Activated T-cell treated with anti-CD3 and anti-CD28 coated beads, Interleukin-2, amount 50 U/mL, for 4 hours (primary cell): Measurements from ENCODE around the gene SEC63. TPM values are rescaled to one million over a fixed set of nuclear protein-coding genes. Genes with fewer than 3 reads are reported as not detected.
"Not testable (repeated sequence)": the region's sequence is repeated elsewhere in the genome, so short reads cannot be mapped to it uniquely, and the experiment has no call there.

Experiments
- ATAC-seq, 2 donors: fragments of 200-7000 bp; cut with Tn5 transposase; one replicate each; pipeline ENCODE4 v1.10.0; 2021
- DNase-seq: peaks from one replicate; pipeline ENCODE4 v3.0.0-alpha.2; 2020
- H3K27me3 Mint-ChIP-seq: one replicate; pipeline ENCODE4 v1.8.0; 2021; ENCODE audit warnings: low read depth, mixed read lengths
- H3K36me3 Mint-ChIP-seq: one replicate; pipeline ENCODE4 v1.8.0; 2022; ENCODE audit warnings: mixed read lengths; ENCODE audit not compliant: insufficient read depth
- H3K4me1 Mint-ChIP-seq: one replicate; pipeline ENCODE4 v1.8.0; 2021; ENCODE audit warnings: low read depth, mixed read lengths
- H3K4me3 Mint-ChIP-seq: one replicate; pipeline ENCODE4 v1.8.0; 2021; ENCODE audit warnings: mild to moderate bottlenecking, moderate library complexity, mixed read lengths
- H3K9me3 Mint-ChIP-seq: one replicate; pipeline ENCODE4 v1.8.0; 2021; ENCODE audit warnings: mixed read lengths
- total RNA-seq, 3 donors: library from RNA; stranded (reverse); gene quantifications; one replicate each; pipeline ENCODE4 v1.2.1, GENCODE V29; 2021

The SEC63 gene
- total RNA-seq, 3 donors from 2014 or later, result 73.1 to 86.8 (median 81.0) TPM

DNA sequence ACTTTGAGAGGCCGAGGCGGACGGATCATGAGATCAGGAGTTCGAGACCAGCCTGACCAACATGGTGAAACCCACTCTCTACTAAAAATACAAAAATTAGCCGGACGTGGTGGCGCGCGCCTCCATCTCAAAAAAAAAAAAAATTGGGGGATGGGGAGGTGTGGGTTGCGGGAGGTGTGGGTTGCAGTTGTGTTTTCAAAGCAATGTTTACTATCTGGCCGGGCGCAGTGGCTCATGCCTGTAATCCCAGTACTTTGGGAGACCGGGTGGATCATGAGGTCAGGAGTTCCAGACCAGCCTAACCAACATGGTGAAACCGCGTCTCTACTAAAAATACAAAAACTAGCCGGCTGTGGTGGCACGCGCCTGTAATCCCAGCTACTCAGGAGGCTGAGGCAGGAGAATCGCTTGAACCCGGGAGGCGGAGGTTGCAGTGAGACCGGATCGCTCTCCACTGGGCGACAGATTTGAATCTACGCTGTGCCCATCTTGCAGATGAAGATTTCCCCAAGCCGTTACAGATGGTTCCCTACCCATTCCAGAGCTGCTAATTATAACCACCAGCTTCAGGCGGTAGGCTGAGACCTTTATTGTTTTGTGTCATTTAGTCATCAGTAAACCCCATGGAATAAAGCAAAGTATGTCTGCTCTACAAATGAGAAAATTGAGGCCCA is 818 bp upstream of the SEC63 start:
- DNase-seq, H3K9me3 Mint-ChIP-seq, ATAC-seq, H3K27me3 Mint-ChIP-seq, H3K36me3 Mint-ChIP-seq: not testable (repeated sequence)
- peaks cover 24% of the 10 kb centered on the region for H3K4me1 Mint-ChIP-seq
- H3K4me3 Mint-ChIP-seq, result peak overlapping the region; percentile 100

DNA sequence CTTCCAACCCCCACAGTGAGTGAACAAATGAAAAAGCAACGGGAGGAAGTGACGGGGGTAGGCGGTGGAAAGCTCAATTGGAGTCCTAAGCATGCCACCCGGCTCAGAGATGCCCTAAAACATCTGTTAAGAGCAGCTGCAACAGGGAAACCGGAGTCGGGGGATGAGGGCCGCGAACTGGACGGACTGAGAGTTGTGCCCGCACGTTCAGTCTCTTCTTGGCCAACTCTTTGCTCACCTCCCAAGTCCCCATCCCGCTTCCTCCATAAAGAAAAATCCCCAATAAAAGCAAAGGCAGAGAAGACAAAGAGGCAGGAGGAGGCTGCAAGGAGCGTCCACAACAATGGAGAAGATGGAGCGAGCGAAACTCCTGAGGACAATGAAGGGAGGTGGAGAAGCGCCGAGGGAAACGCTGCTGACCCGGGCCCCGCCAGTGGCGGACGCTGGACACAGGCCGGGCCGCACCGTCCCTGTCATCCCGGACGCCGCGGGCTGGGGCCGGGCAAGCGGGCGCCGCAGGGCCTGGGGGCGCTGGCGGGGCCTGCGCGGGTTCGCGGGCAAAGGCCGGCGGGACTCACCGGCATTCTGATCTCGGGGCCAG is 600 bp downstream of the SEC63 start:
- peak overlapping the region; percentile 100 for H3K4me3 Mint-ChIP-seq
- DNase-seq (peak; percentile 52), ATAC-seq (peak; percentile 49 to 51)
- H3K27me3 Mint-ChIP-seq, result no peaks in the 10 kb centered on the region
- peaks cover 6% of the 10 kb centered on the region for H3K36me3 Mint-ChIP-seq
- H3K9me3 Mint-ChIP-seq, result no peaks in the 10 kb centered on the region
- H3K4me1 Mint-ChIP-seq, result peaks cover 26% of the 10 kb centered on the region

DNA sequence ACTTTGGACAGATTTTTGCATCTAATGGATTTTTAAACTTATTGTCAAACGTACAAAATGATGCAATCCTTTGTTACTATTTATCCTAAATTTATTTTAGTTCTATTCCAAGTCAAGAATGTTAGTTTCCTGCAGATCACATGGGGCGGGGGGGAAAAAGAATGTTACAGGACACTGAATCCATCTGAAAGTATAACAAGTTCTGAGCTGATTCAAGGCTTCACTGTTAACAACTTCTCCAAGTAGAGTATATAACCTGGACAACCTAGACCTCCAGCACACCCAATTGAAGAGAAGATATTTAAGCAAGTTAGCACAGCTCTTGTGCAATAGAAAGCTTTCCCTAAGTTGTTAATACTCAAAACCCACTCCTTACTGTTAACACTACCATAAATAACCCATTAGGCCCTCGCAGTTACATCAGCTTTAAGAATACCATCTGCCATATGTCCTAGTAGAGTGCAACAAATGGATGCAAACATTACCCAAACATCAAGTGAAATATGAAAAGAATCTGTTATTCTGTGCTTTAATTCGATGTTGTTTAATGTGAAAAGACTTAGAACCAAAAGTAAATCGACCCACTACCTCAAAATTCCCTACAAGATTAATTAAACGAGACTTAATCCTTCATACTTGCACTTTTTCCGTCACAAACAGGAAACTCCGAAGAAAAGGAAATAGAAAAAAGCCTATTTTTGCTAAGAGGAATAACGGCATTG is 1.3 kb downstream of the SEC63 start:
- ATAC-seq (no peak), DNase-seq (no peak)
- no peaks in the 10 kb centered on the region for H3K27me3 Mint-ChIP-seq
- peaks cover 29% of the 10 kb centered on the region for H3K4me1 Mint-ChIP-seq
- H3K4me3 Mint-ChIP-seq, result peak overlapping the region; percentile 100
- H3K36me3 Mint-ChIP-seq, result peaks cover 6% of the 10 kb centered on the region
- no peaks in the 10 kb centered on the region for H3K9me3 Mint-ChIP-seq

DNA sequence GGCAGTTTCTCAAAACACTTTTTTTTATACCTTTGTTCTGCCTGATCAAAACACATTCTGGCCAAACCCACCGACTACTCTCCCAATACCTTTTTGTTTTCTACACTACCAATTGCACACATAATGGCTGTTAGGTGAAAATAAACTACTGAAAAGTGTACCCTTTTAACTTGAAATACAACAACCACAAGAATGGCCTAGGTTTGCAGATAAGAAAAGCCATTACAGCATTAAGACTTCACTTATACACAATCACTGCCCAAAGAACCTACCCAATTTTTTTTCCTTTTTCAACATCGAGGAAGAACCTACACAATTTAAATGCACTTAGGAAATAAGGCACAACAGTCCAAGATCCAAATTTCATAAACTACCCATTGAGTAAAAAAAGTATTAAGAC is 1.8 kb downstream of the SEC63 start:
- Mint-ChIP-seq H3K9me3 (no peaks in the 10 kb centered on the region), H3K36me3 (peaks cover 6% of the 10 kb centered on the region), H3K4me1 (peaks cover 32% of the 10 kb centered on the region), H3K4me3 (peak overlapping the region; percentile 100), H3K27me3 (no peaks in the 10 kb centered on the region)
- DNase-seq (no peak), ATAC-seq (no peak)

DNA sequence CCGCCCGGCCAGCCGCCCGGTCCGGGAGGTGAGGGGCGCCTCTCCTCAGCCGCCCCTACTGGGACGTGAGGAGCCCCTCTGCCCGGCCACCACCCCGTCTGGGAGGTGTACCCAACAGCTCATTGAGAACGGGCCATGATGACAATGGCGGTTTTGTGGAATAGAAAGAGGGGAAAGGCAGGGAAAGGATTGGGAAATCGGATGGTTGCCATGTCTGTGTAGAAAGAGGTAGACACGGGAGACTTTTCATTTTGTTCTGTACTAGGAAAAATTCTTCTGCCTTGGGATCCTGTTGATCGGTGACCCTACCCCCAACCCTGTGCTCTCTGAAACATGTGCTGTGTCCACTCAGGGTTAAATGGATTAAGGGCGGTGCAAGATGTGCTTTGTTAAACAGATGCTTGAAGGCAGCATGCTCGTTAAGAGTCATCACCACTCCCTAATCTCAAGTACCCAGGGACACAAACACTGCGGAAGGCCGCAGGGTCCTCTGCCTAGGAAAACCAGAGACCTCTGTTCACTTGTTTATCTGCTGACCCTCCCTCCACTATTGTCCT is 4.1 kb downstream of the SEC63 start:
- H3K27me3 Mint-ChIP-seq, H3K9me3 Mint-ChIP-seq, DNase-seq, H3K36me3 Mint-ChIP-seq, H3K4me3 Mint-ChIP-seq, ATAC-seq: not testable (repeated sequence)
- H3K4me1 Mint-ChIP-seq, result peaks cover 48% of the 10 kb centered on the region

DNA sequence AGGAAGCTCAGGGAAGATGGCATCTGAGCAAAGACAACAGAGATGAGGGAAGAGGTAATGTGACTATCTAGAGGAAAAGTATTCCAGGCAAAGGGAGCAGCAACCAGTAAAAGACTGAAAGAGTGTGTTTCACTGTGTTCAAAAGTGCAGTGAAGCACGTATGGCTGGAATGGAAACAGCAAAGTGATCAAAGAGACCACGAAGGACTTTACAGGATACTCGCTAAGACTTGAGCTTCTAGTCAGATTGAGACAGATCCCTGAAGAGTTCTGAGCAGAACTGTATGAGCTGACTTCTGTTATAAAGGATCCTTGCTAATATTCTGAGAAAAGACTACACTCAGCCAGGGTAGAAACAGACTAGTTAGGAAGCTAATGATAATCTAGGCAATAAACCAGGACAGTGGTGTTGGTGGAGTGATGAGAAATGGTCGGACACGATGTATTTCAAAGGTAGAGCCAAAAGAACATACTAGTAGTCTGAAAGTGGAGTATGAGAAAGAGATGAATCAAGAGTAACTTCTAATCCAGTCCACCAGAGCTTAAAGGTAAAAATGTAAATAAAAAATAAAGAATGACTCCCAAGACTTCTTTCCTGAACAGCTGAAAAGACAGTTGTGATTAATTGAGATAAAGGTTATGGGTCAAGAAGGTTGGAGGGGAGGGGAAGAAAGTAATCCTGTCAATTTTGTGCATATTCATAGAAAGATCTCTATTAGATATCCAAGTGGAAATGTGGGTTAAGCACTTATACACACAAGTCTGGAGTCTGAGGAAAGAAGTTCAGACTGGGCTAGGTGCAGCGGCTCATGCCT is 14.2 kb downstream of the SEC63 start:
- Mint-ChIP-seq H3K36me3 (peaks cover 12% of the 10 kb centered on the region), H3K4me3 (no peak overlapping the region), H3K4me1 (peaks cover 57% of the 10 kb centered on the region), H3K9me3 (no peaks in the 10 kb centered on the region), H3K27me3 (no peaks in the 10 kb centered on the region)
- DNase-seq (no peak), ATAC-seq (no peak)

DNA sequence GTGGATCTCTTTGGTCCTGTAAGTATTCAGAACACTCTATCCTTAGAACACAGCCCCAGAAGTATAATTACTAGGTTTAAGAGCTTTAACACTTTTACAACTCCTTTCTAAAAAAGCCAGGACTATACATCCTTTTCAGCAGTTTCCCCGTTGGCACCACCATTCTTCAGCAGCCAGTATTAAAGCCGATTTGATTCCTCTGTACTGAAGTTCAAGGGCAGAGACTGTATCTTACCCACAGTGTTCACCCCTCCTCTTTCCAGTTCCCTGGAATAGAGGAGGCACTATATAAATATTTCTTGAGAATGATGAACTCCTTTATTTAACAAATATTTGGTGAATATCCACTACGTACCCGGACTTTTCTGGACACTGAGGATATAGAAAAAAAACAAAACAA is 15.9 kb downstream of the SEC63 start:
- peaks cover 41% of the 10 kb centered on the region for H3K4me1 Mint-ChIP-seq
- H3K36me3 Mint-ChIP-seq, result peaks cover 10% of the 10 kb centered on the region
- ATAC-seq (no peak), DNase-seq (no peak)
- no peak overlapping the region for H3K4me3 Mint-ChIP-seq
- no peaks in the 10 kb centered on the region for H3K9me3 Mint-ChIP-seq
- H3K27me3 Mint-ChIP-seq, result no peaks in the 10 kb centered on the region

DNA sequence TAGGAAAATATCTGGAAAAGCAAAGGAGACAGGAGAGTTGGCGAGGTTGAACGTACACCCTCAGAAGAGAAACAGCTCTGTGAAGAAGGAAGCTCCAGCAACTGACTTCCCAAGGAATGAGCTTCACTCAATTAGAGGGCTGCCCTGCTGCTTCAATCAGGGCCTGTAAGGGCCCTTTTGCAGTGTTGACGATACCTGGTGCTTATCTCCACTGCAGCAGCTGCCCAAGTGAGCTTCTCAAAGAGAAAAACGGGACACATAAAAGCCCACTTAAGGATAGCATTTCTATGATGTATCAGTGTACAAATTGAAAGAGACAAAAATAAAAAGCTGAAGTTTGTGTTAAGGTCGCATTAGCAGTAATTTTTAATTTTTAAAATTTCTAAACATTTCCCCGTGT is 16.4 kb downstream of the SEC63 start:
- DNase-seq (no peak), ATAC-seq (no peak)
- Mint-ChIP-seq H3K36me3 (peaks cover 10% of the 10 kb centered on the region), H3K4me3 (no peak overlapping the region), H3K9me3 (no peaks in the 10 kb centered on the region), H3K27me3 (no peaks in the 10 kb centered on the region), H3K4me1 (peaks cover 39% of the 10 kb centered on the region)

DNA sequence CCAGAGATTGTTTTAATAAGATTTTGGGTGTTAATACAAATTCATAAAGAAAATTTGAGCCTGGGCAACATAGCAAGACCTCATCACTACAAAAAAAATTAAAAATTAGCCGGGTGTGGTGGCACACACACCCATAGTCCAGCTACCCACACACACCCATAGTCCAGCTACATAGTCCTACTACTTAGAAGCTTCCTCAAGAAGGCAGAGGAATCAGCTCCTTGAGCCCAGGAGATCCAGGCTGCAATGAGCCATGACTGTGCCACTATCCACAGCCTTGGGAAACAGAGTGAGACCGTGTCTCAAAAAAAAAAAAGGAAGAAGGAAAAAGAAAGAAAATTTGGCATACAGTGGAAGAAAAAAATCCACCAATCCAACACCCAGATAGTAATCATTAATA is 16.8 kb downstream of the SEC63 start:
- no peak overlapping the region for H3K4me3 Mint-ChIP-seq
- H3K4me1 Mint-ChIP-seq, result peaks cover 36% of the 10 kb centered on the region
- no peaks in the 10 kb centered on the region for H3K9me3 Mint-ChIP-seq
- no peaks in the 10 kb centered on the region for H3K27me3 Mint-ChIP-seq
- ATAC-seq, result no peak
- no peak for DNase-seq
- H3K36me3 Mint-ChIP-seq, result peaks cover 10% of the 10 kb centered on the region

DNA sequence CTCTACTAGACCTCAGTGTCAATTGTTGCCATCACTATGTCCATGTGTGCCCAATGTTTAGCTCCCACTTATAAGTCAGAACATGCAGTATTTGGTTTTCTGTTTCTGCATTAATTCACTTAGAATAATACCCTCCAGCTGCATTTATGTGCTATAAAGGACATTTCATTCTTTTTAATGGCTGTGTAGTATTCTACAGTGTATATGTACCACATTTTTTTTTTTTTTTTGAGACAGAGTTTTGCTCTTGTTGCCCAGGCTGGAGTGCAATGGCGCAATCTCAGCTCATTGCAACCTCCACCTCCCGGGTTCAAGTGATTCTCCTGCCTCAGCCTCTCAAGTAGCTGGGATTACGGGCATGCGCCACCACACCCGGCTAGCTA is 21.1 kb downstream of the SEC63 start:
- not testable (repeated sequence) for ATAC-seq, H3K27me3 Mint-ChIP-seq, DNase-seq, H3K9me3 Mint-ChIP-seq, H3K4me3 Mint-ChIP-seq
- Mint-ChIP-seq H3K4me1 (peaks cover 23% of the 10 kb centered on the region), H3K36me3 (peaks cover 21% of the 10 kb centered on the region)

DNA sequence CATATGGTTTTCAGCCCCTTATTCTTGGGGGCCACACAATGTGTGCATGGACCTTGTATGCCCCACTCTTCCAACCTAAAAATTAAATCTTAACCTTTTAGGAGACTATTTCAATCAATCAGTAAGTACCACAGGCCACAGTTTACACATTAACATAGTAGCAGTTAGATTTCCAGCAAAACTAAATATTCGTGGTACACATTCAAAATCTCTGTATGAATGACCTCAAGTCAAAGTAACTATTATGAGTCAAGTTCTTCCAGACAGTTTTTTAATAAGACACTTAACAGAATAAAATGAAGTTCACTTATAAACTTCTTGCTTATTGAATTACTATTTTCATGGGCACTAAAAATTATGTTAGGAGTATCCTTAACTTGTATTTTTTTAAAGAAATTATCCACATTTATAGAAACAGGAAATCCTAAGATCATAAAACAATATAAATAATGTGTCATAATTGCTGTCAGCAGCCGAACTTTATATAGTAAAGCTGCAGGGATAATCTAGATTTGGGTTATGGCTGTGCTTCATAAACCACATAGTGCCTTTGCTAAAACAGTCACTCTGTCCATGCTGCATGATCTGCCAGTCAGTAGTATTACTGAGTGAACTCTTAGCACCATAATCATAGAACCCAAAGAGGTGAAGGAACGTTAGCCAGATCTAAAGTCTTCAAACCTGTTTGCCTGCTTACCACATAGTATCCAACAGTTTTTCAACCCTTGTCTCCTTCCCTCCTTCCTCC is 21.7 kb downstream of the SEC63 start:
- DNase-seq, result no peak
- H3K4me1 Mint-ChIP-seq, result peaks cover 25% of the 10 kb centered on the region
- ATAC-seq, result no peak
- peaks cover 24% of the 10 kb centered on the region for H3K36me3 Mint-ChIP-seq
- peaks cover 6% of the 10 kb centered on the region for H3K9me3 Mint-ChIP-seq
- H3K27me3 Mint-ChIP-seq, result no peaks in the 10 kb centered on the region
- H3K4me3 Mint-ChIP-seq, result no peak overlapping the region

DNA sequence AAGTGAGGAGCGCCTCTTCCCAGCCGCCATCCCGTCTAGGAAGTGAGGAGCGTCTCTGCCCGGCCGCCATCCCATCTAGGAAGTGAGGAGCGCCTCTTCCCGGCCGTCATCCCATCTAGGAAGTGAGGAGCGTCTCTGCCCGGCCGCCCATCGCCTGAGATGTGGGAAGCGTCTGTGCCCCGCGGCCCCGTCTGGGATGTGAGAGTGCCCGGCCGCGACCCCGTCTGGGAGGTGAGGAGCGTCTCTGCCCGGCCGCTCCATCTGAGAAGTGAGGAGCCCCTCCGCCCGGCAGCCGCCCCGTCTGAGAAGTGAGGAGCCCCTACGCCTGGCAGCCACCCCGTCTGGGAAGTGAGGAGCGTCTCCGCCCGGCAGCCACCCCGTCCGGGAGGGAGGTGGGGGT is 23.8 kb downstream of the SEC63 start:
- ATAC-seq, H3K4me3 Mint-ChIP-seq, H3K9me3 Mint-ChIP-seq, DNase-seq, H3K27me3 Mint-ChIP-seq: not testable (repeated sequence)
- peaks cover 18% of the 10 kb centered on the region for H3K4me1 Mint-ChIP-seq
- peaks cover 28% of the 10 kb centered on the region for H3K36me3 Mint-ChIP-seq

DNA sequence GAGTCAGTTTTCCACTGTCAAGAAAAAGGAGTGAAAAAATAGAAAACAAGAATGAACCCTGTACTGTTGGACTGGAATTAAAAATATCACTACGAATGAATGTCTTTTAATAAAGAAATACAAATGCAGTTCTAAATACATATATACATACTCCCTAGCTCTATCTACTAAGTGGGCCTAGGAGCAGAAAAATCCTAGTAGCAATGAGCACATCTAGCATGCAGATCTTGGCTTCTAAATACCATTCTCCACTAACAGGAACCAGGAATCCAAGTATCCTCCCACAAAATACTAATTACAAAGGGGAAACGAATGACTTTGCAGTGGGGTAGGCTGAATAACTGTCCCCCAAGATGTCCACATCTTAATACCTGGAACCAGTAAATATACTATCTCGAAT is 25.4 kb downstream of the SEC63 start:
- Mint-ChIP-seq H3K27me3 (no peaks in the 10 kb centered on the region), H3K4me3 (no peak overlapping the region), H3K36me3 (peaks cover 28% of the 10 kb centered on the region), H3K9me3 (peaks cover 6% of the 10 kb centered on the region), H3K4me1 (peaks cover 20% of the 10 kb centered on the region)
- ATAC-seq (no peak), DNase-seq (no peak)
